Activated naive CD4-positive, alpha-beta T cell treated with anti-CD3 and anti-CD28 coated beads for 36 hours (primary cell): ENCODE results near the gene ATXN1. TPM values are rescaled to one million over a fixed set of nuclear protein-coding genes. Genes with fewer than 3 reads are reported as not detected.

Source experiments
- CTCF ChIA-PET: fragments of 350-600 bp; sonication (Branson Sonifier 250); formaldehyde crosslinking; loops from one replicate; lab custom pipeline; 2021; ENCODE audit warnings: antibody characterized with exemption; lab: Charles Lee
- DNase-seq: peaks from one replicate; pipeline ENCODE4 v3.0.0-alpha.2; 2020
- H3K27ac Mint-ChIP-seq: one replicate; pipeline ENCODE4 v1.8.0; 2021; ENCODE audit warnings: mild to moderate bottlenecking, mixed read lengths
- H3K27me3 Mint-ChIP-seq: one replicate; pipeline ENCODE4 v1.8.0; 2021; ENCODE audit warnings: low read depth, mixed read lengths
- H3K36me3 Mint-ChIP-seq: one replicate; pipeline ENCODE4 v1.8.0; 2021; ENCODE audit warnings: low read depth, mixed read lengths
- H3K4me1 Mint-ChIP-seq: one replicate; pipeline ENCODE4 v1.8.0; 2021; ENCODE audit warnings: low read depth, mixed read lengths
- H3K4me3 Mint-ChIP-seq: one replicate; pipeline ENCODE4 v1.8.0; 2021; ENCODE audit warnings: mild to moderate bottlenecking, moderate library complexity, mixed read lengths
- H3K9me3 Mint-ChIP-seq: one replicate; pipeline ENCODE4 v1.8.0; 2021; ENCODE audit warnings: mixed read lengths
- intact Hi-C: fragments of 100-400 bp; cut with micrococcal nuclease; formaldehyde crosslinking; loops from one replicate; pipeline ENCODE4 v1.15.1; 2023
- total RNA-seq, 2 experiments: library from RNA; stranded (reverse); gene quantifications; one replicate each; pipeline ENCODE4 v1.2.3, GENCODE V29; 2021

The ATXN1 gene
- total RNA-seq, 2 experiments from 2014 or later = 9.4 to 12.7 TPM

DNA sequence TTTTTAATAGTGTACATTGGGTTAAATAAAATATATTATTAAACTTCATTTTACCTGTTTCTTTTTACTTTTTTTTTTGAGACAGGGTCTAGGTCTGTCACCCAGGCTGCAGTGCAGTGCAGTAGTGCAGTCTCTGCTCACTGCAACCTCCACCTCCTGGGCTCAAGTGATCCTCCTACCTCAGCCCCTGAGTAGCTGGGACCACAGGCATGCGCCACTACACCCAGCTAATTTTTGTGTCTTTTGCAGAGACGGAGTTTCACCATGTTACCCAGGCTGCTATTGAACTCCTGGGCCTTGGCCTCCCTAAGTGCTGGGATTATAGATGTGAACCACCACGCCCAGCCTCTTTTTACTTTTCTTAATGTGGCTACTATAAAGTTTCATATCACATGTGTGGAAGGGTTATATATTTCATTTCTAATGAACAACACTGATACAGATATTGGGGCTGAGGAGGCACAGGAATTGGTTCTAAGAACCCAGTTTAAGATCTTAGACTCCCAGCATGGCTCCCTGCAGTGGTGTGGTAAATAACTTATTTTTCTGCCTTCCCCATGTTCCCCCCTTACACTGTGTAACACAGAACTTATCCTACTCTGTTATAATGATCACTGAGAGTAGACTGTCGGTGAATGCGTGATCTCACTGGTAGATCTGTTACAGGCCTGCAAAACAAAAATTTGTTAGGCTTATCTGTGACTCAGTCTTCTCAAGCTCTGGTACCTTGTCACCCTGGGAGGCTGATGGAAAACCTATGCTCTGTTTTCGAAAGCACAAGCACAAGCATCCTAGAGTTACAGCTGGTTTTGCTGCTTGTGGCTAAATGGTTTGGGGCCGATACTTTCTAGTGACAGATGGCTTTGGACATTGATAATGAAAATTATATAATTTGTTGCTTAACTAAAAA is 5.8 kb upstream of the ATXN1 start:
- CTCF ChIA-PET = interaction anchor here (1.1 to 6.0 kb wide), 3 partner anchors 8 to 434 kb away, joined by 3 to 41 read pairs (median 7); no protein-coding TSS in a partner anchor
- H3K36me3 Mint-ChIP-seq = no peaks in the 10 kb centered on the region

DNA sequence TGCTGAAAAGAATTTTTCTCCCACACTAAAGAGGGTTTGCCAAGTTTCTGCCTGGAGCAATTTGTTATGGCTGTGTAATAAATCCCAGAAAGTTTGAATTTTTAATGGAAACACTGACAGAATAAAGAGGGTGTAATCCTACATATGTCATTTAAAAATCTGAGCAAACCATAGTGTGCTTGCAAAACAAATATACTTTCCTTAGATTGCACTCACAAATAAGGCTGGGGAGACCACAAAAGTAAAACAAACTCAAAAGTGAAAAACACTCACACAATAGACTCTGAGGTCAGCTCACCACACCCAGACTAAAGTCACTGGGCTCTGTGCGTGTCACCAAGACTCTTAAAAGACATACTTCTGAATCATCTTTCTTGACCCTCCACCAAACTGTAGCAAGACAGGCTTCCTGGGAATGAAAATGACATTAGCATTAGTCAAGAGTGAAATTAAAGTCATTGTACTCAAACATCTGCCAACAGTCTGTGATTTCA is 4.8 kb upstream of the ATXN1 start:
- CTCF ChIA-PET = interaction anchor here (0.7 to 6.0 kb wide), 3 partner anchors 433 to 497 kb away, joined by 3 to 41 read pairs (median 6); no protein-coding TSS in a partner anchor
- no peaks in the 10 kb centered on the region for H3K9me3 Mint-ChIP-seq
- no peaks in the 10 kb centered on the region for H3K36me3 Mint-ChIP-seq
- H3K27ac Mint-ChIP-seq = no peak overlapping the region
- H3K4me3 Mint-ChIP-seq = no peak overlapping the region
- intact Hi-C loops = loop anchor here (5.0 to 10.0 kb wide), 3 partner anchors 71 to 1389 kb away; partner anchors contain the start of genes KDM1B and TPMT
- peaks cover 66% of the 10 kb centered on the region for H3K4me1 Mint-ChIP-seq
- no peaks in the 10 kb centered on the region for H3K27me3 Mint-ChIP-seq
- DNase-seq = peak; percentile 35

More for the DNA sequence above, 5.8 kb upstream of the ATXN1 start:
- H3K4me1 Mint-ChIP-seq = peaks cover 73% of the 10 kb centered on the region
- H3K27ac Mint-ChIP-seq = no peak overlapping the region
- DNase-seq = no peak
- no peak overlapping the region for H3K4me3 Mint-ChIP-seq
- intact Hi-C loops = loop anchor here (5.0 to 10.0 kb wide), 3 partner anchors 70 to 1388 kb away; partner anchors contain the start of genes KDM1B and TPMT
- no peaks in the 10 kb centered on the region for H3K27me3 Mint-ChIP-seq
- no peaks in the 10 kb centered on the region for H3K9me3 Mint-ChIP-seq

DNA sequence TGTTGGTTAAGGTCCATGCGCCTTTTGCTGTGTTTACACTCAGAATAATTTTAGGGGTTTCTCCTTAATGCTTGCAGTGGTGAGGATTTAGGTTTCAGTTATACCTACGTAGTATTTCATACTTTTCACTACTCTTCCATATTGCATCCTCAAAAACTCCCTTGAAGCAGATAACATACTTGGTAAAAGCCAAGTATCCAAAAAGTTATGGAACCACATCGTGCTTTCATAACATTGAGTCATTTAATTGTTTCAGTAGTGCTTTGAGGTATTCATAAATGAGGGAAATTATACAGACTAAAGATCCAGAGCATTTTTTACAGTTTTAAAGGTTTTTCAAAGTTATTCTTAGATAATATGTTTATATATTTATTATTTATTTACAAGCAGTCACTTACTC is 4.0 kb upstream of the ATXN1 start:
- Mint-ChIP-seq H3K4me3 (no peak overlapping the region), H3K36me3 (no peaks in the 10 kb centered on the region), H3K9me3 (no peaks in the 10 kb centered on the region), H3K27ac (no peak overlapping the region), H3K27me3 (no peaks in the 10 kb centered on the region), H3K4me1 (peaks cover 58% of the 10 kb centered on the region)
- DNase-seq = no peak
- intact Hi-C loops = loop anchor here (5.0 to 10.0 kb wide), 3 partner anchors 72 to 1390 kb away; partner anchors contain the start of genes KDM1B and TPMT
- CTCF ChIA-PET = interaction anchor here (0.9 to 6.0 kb wide), 8 partner anchors 8 to 496 kb away, joined by 3 to 87 read pairs (median 4); no protein-coding TSS in a partner anchor

DNA sequence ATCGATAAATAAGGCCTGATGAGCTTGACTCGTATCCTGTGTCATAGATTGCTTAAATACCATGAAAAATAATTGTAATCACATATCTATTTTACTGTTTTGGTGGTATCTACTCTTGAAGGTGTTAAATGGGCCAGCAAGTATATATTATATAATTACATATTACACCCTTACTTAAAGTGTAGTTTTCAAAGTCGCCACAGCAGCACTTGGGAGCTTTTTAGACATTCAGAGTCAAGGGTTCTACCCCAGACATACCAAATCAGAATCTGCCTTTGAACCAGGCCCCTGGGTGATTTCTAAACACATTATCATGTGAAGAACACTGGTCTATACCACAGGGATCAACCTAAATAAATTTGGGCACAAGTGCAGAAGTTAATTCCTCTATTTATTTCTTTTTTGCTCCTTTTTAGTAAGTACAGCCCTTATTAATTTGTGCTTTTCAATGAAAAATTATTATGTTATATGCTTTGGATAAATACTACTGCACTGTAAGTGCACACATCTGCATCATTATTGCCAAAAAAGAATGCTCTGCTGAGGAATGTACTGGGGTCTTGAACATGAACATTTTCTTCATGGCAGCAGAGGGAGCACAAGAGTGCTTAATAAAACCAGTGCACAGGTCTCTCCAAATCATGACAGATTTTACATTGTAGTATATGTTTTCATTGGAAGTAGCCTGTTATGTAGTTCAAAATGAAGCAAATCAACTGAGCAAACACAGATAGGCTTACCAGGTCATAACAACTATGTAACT is 3.1 kb upstream of the ATXN1 start:
- CTCF ChIA-PET = interaction anchor here (0.8 to 6.0 kb wide), 25 partner anchors 8 to 447 kb away, joined by 3 to 87 read pairs (median 5); no protein-coding TSS in a partner anchor
- Mint-ChIP-seq H3K27me3 (no peaks in the 10 kb centered on the region), H3K4me3 (no peak overlapping the region), H3K27ac (no peak overlapping the region), H3K4me1 (peaks cover 53% of the 10 kb centered on the region), H3K9me3 (no peaks in the 10 kb centered on the region), H3K36me3 (no peaks in the 10 kb centered on the region)
- intact Hi-C loops = loop anchor here (1.0 to 10.0 kb wide), 4 partner anchors 201 to 1390 kb away; partner anchors contain the start of genes KDM1B and TPMT
- DNase-seq = no peak

DNA sequence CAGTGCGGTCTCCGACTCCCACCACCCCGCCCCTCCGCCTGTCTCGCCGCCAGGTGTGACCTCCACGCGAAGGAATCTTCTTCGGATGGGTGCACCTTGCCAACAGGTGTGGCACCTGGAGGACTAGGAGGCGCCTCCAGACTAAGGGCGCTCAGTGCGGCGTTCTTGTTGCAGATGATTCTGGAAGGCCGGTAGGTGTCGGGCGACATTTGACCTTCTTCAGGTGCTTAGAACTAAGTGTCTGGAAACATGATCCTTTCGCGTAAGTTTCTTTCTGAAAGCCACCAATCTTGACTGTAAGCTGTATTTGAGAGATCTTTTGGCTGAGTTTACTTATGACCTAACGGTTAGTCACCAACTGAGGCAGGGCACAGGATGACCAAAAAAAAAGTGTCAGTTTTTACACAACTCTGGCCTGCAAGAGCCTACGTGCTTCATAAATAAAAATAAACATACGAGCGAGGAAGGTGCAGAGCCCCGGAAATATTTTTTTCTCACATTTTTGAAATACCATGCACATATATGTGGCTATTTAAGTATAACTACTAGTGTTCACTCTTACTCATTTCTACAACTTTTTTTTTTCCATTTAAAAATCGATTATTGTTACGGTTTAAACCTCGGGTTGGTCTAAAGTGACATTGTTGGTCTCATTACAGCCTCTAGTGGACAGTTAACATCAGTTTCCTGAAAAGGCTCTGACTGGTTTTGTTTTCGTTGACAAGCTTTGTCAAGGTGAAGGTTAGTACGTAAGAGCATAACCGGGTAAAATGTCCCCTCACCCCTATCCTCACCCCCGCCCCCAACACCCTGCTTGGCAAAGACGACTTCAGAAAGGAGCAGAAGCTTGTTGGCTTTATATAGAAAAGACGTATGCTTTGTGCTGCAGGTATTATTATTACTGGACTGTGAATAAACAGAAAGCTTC is 1.6 kb upstream of the ATXN1 start:
- Mint-ChIP-seq H3K36me3 (no peaks in the 10 kb centered on the region), H3K9me3 (no peaks in the 10 kb centered on the region), H3K4me1 (peaks cover 53% of the 10 kb centered on the region), H3K4me3 (peak overlapping the region; percentile 98), H3K27me3 (no peaks in the 10 kb centered on the region), H3K27ac (peak overlapping the region; percentile 85)
- intact Hi-C loops = loop anchor here (1.0 to 10.0 kb wide), 7 partner anchors 252 to 1392 kb away; partner anchors contain the start of genes GMPR, KDM1B, NUP153 and TPMT
- CTCF ChIA-PET = interaction anchor here (0.7 to 6.0 kb wide), 43 partner anchors 9 to 445 kb away, joined by 3 to 87 read pairs (median 4); no protein-coding TSS in a partner anchor
- DNase-seq = peak; percentile 64

DNA sequence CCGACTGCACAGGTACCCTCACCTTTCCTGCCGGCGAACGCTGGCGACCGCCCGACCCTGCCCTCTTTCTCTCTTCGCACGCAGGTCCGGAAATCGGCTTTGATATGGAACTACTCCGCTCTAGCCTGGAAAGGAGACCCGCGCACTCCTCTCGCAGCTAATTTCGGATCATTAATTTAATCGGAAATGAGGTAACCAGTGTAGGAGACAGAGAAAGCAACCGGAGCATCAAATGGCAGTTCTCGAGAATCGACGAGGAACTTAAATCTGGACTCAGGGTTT is 949 bp upstream of the ATXN1 start:
- peaks cover 54% of the 10 kb centered on the region for H3K4me1 Mint-ChIP-seq
- no peaks in the 10 kb centered on the region for H3K36me3 Mint-ChIP-seq
- peak overlapping the region; percentile 98 for H3K4me3 Mint-ChIP-seq
- no peak for DNase-seq
- H3K9me3 Mint-ChIP-seq = no peaks in the 10 kb centered on the region
- intact Hi-C loops = loop anchor here (1.0 to 10.0 kb wide), 7 partner anchors 251 to 1393 kb away; partner anchors contain the start of genes GMPR, KDM1B, NUP153 and TPMT
- H3K27me3 Mint-ChIP-seq = no peaks in the 10 kb centered on the region
- peak overlapping the region; percentile 85 for H3K27ac Mint-ChIP-seq
- CTCF ChIA-PET = interaction anchor here (0.7 to 6.0 kb wide), 24 partner anchors 10 to 477 kb away, joined by 3 to 87 read pairs (median 4); no protein-coding TSS in a partner anchor

DNA sequence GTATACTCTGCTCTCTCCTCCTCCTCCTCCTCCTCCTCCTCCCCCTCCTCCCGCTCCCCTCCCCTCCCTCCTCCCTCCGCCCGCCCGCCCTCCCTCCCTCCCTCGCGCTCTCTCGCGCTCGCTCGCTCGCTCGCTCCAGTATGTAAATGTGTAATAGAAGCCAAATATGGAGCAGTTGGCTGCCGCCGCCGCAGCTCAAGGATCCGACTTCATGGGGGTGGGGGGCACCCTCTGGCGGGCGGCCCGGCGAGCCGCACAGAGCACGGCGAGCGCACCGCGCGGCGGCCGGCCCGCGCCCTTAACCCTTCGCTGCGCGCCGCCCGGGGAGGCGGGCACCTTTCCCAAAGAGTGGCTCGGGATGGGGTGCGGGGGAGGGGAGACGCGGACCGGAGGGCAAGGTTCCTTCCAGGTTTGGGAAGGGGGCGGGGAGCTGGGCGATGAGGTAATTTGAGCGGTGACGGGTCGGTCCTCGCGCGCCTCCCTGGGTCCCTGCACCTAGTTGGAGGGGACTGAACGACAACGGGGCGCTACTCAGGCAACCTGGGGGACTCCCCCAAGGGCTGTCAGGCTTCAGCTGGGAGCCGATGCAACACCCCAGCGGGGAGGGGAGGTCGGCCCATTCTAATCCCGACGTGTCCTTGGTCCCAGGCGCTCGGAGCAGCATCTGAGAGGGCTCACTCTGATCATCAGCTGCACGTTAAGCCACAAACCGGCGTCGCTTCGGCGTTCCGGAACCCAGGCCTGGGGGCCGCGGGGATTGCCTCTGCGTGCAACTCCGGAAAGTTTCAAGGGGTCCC is 409 bp upstream of the ATXN1 start:
- Mint-ChIP-seq H3K36me3 (no peaks in the 10 kb centered on the region), H3K4me3 (peak overlapping the region; percentile 98)
- CTCF ChIA-PET = interaction anchor here (0.6 to 6.0 kb wide), 25 partner anchors 11 to 476 kb away, joined by 3 to 87 read pairs (median 3); no protein-coding TSS in a partner anchor

DNA sequence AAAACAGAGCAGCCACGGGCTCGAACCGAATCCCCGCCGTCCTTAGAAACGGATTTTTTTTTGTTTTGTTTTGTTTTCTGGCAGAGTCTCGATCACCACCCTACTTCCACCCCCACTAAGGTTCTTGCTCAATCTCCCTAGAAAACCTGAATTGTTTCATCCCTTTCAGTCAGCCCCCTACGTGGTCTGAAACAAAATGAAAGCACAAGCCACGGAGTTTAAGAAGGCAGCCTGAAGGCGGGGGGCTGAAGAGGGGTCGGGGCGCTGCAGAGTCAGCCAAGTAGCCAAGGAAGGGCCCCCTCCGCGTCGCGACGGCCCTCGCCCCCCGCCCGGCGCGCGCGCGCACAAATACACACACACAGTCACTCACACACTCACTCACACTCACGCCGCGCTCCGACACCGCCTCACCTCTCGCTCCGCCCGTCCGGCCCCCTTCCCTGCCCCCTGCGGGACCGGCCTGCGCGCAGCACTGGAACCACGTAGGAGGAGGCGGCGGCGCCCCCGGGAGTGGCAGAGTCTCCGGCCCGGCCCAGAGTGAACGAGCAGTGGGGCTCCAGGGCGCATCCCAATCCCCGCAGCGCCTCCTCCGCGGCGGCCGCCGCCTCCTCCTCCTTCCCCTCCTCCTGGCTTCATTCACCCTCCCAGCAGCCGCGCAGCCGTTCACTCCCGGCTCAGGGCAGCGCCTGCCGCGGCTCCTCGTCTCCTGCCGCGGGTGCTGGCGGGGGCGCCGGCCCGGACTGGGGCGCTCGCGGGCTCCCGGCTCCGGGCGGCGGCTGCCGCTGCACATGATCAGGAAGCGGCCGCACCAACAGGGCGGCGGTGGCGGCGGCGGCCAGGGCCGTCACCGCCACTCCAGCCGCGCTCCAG is 1.4 kb downstream of the ATXN1 start:
- Mint-ChIP-seq H3K4me1 (peaks cover 55% of the 10 kb centered on the region), H3K36me3 (no peaks in the 10 kb centered on the region), H3K27ac (peak overlapping the region; percentile 80), H3K27me3 (no peaks in the 10 kb centered on the region), H3K4me3 (peak overlapping the region; percentile 92), H3K9me3 (no peaks in the 10 kb centered on the region)
- CTCF ChIA-PET = interaction anchor here (0.6 to 1.6 kb wide), 8 partner anchors 10 to 427 kb away, joined by 3 to 7 read pairs (median 4); no protein-coding TSS in a partner anchor
- DNase-seq = peak; percentile 67
- intact Hi-C loops = loop anchor here (2.0 to 10.0 kb wide), 5 partner anchors 19 to 1395 kb away; partner anchors contain the start of genes KDM1B and TPMT

More for the DNA sequence above, 409 bp upstream of the ATXN1 start:
- intact Hi-C loops = loop anchor here (1.0 to 10.0 kb wide), 20 partner anchors 8 to 1393 kb away; partner anchors contain the start of genes GMPR, KDM1B, NUP153 and TPMT
- H3K27me3 Mint-ChIP-seq = no peaks in the 10 kb centered on the region
- H3K27ac Mint-ChIP-seq = peak overlapping the region; percentile 92
- DNase-seq = peak; percentile 89
- no peaks in the 10 kb centered on the region for H3K9me3 Mint-ChIP-seq
- peaks cover 59% of the 10 kb centered on the region for H3K4me1 Mint-ChIP-seq

DNA sequence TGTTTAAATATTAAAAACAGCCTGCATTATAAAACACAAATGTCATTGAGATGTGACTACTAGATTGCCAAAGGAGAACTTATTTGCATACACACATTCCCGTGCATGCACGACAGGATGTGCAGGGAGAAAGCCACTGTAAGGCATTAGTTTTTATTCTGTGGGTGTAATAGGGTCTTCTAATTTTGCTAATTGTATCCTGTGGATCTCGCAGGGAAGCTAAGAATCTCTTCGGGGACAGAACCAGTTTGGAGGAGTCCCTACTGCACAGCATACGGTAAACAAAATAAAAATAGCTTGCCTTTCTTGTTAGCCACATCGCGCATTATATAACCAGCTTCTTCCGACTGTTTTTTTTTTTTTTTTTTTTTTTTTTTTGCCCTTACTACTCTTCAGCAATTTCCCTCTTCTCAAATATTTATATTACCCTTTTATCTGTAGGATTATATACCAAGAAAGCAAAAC is 2.0 kb downstream of the ATXN1 start:
- Mint-ChIP-seq H3K9me3 (no peaks in the 10 kb centered on the region), H3K27me3 (no peaks in the 10 kb centered on the region), H3K4me3 (peak overlapping the region; percentile 92), H3K36me3 (no peaks in the 10 kb centered on the region), H3K4me1 (peaks cover 55% of the 10 kb centered on the region), H3K27ac (peak overlapping the region; percentile 80)
- intact Hi-C loops = loop anchor here (2.0 kb wide), 2 partner anchors 18 to 28 kb away; no protein-coding TSS in a partner anchor
- CTCF ChIA-PET = interaction anchor here (0.6 to 1.6 kb wide), 10 partner anchors 9 to 426 kb away, joined by 3 to 7 read pairs (median 4); no protein-coding TSS in a partner anchor
- DNase-seq = no peak
